GM23338 (cell line): ENCODE results near the gene USP30. TPM values are rescaled to one million over a fixed set of nuclear protein-coding genes. Genes with fewer than 3 reads are reported as not detected.

Experiments
- ATAC-seq: fragments of 200-7000 bp; cut with Tn5 transposase; 3 replicates; pipeline ENCODE4 v1.9.1; 2020
- DNase-seq: peaks from one replicate; pipeline ENCODE4 v3.0.0-alpha.2; 2015; ENCODE audit warnings: low spot score
- H2AFZ ChIP-seq: fragments of 200-600 bp; sonication (generic); 2 replicates; pipeline ENCODE4 v1.8.0; 2016; ENCODE audit warnings: antibody characterized with exemption, mild to moderate bottlenecking, moderate library complexity
- H3F3A ChIP-seq: fragments of 200-600 bp; sonication (generic); replicated peaks from 2 replicates; pipeline ENCODE4 v1.8.0; 2017; ENCODE audit warnings: antibody characterized with exemption, mixed run types, low read depth
- H3K27ac ChIP-seq: fragments of 200-600 bp; sonication (generic); 2 replicates; pipeline ENCODE4 v1.6.1; 2016; ENCODE audit warnings: low read depth
- H3K27me3 ChIP-seq: fragments of 200-600 bp; sonication (generic); 2 replicates; pipeline ENCODE4 v1.8.0; 2016; ENCODE audit warnings: mild to moderate bottlenecking, mixed run types, moderate library complexity; ENCODE audit not compliant: insufficient read depth
- H3K36me3 ChIP-seq: fragments of 200-600 bp; sonication (generic); 2 replicates; pipeline ENCODE4 v1.8.0; 2016; ENCODE audit warnings: mild to moderate bottlenecking; ENCODE audit not compliant: insufficient read depth
- H3K4me1 ChIP-seq: fragments of 200-600 bp; sonication (generic); 2 replicates; pipeline ENCODE4 v1.8.0; 2016; ENCODE audit warnings: mild to moderate bottlenecking, moderate library complexity; ENCODE audit not compliant: insufficient read depth
- H3K4me2 ChIP-seq: fragments of 200-600 bp; sonication (generic); 2 replicates; pipeline ENCODE4 v1.7.1; 2017; ENCODE audit warnings: mixed run types
- H3K4me3 ChIP-seq: fragments of 200-600 bp; sonication (generic); 2 replicates; pipeline ENCODE4 v1.6.1; 2016; ENCODE audit warnings: mixed run types
- H3K79me2 ChIP-seq: fragments of 200-600 bp; sonication (generic); replicated peaks from 2 replicates; pipeline ENCODE4 v1.8.0; 2017; ENCODE audit warnings: mild to moderate bottlenecking; ENCODE audit not compliant: insufficient read depth
- H3K9me2 ChIP-seq: fragments of 200-600 bp; sonication (generic); 2 replicates; pipeline ENCODE4 v1.8.0; 2017; ENCODE audit not compliant: insufficient read depth
- H4K20me1 ChIP-seq: fragments of 200-600 bp; sonication (generic); replicated peaks from 2 replicates; pipeline ENCODE4 v1.8.0; 2017; ENCODE audit warnings: mild to moderate bottlenecking; ENCODE audit not compliant: insufficient read depth
- H3K27ac Mint-ChIP-seq: 2 replicates; pipeline ENCODE4 v1.8.0; 2020; ENCODE audit warnings: inconsistent platforms, mild to moderate bottlenecking, moderate library complexity, mixed read lengths
- H3K27me3 Mint-ChIP-seq: 3 replicates; pipeline ENCODE4 v1.8.0; 2022; ENCODE audit warnings: low read depth, mild to moderate bottlenecking, moderate library complexity, mixed read lengths, inconsistent platforms; ENCODE audit not compliant: insufficient read depth, poor library complexity
- H3K36me3 Mint-ChIP-seq: 3 replicates; pipeline ENCODE4 v1.8.0; 2021; ENCODE audit warnings: low read depth, mild to moderate bottlenecking, inconsistent platforms, moderate library complexity, mixed read lengths
- H3K4me1 Mint-ChIP-seq: 3 replicates; pipeline ENCODE4 v1.8.0; 2020; ENCODE audit warnings: mild to moderate bottlenecking, inconsistent platforms, mixed read lengths
- H3K4me3 Mint-ChIP-seq: 3 replicates; pipeline ENCODE4 v1.8.0; 2021; ENCODE audit warnings: moderate library complexity, mild to moderate bottlenecking, inconsistent platforms, mixed read lengths
- H3K9me3 Mint-ChIP-seq: 3 replicates; pipeline ENCODE4 v1.8.0; 2020; ENCODE audit warnings: moderate library complexity, mild to moderate bottlenecking, inconsistent platforms, mixed read lengths
- CREB1 ChIP-seq: fragments of 250-450 bp; sonication (Bioruptor Pico); IDR thresholded peaks from 2 replicates; pipeline ENCODE4 v1.5.0; 2020; ENCODE audit warnings: low read depth, mild to moderate bottlenecking, moderate library complexity
- EZH2 ChIP-seq: fragments of 200-600 bp; sonication (generic); IDR thresholded peaks from one replicate; pipeline ENCODE4 v1.8.0; 2017; ENCODE audit warnings: antibody characterized with exemption, mild to moderate bottlenecking, low read depth; ENCODE audit not compliant: unreplicated experiment
- EZH2phosphoT487 ChIP-seq: fragments of 200-600 bp; sonication (generic); IDR thresholded peaks from one replicate; pipeline ENCODE4 v1.8.1; 2018; ENCODE audit warnings: antibody characterized with exemption; ENCODE audit not compliant: unreplicated experiment
- JUNB ChIP-seq: IDR thresholded peaks from one replicate; pipeline ENCODE4 v1.6.1; 2016; ENCODE audit warnings: antibody characterized with exemption; ENCODE audit not compliant: unreplicated experiment
- ZNF114 ChIP-seq: fragments of 250-450 bp; sonication (Bioruptor Pico); IDR thresholded peaks from 2 replicates; pipeline ENCODE4 v1.5.0; 2020; ENCODE audit warnings: mild to moderate bottlenecking, moderate library complexity
- ZNF331 ChIP-seq: fragments of 250-450 bp; sonication (Bioruptor Pico); IDR thresholded peaks from 2 replicates; pipeline ENCODE4 v1.5.0; 2020; ENCODE audit warnings: low read depth, mild to moderate bottlenecking, moderate library complexity
- polyA plus RNA-seq: library from polyadenylated mRNA; unstranded; fragments of >200 nt; fragmentation: Nextera tagmentation; extraction: Ambion mirVana; gene quantifications from 2 replicates; pipeline ENCODE4 v1.2.1, GENCODE V29; 2016
- total RNA-seq: library from RNA; depleted of rRNA; stranded (reverse); fragments of >200 nt; shearing (Covaris generic); gene quantifications from 2 replicates; pipeline ENCODE4 v1.2.3, GENCODE V29; 2014
- TF ChIP-seq, protein P1 (sequence below): fragments of 250-450 bp; sonication (Bioruptor Pico); IDR thresholded peaks from 2 replicates; pipeline ENCODE4 v1.5.0; 2020; ENCODE audit warnings: mild to moderate bottlenecking, moderate library complexity
- TF ChIP-seq, protein P2 (sequence below): IDR thresholded peaks from one replicate; pipeline ENCODE4 v1.6.1; 2018; ENCODE audit warnings: antibody characterized with exemption; ENCODE audit not compliant: unreplicated experiment
- TF ChIP-seq, protein P3 (sequence below): IDR thresholded peaks from 2 replicates; pipeline ENCODE4 v1.6.1; 2016; ENCODE audit warnings: antibody characterized with exemption
- TF ChIP-seq, protein P4 (sequence below), 2 experiments: fragments of 200-600 bp in 1 of 2; sonication (generic) in 1 of 2; conservative IDR thresholded peaks; 2 replicates each; pipeline versions ENCODE4 v1.5.1 to v1.6.1; 2016 to 2017; ENCODE audit warnings: antibody characterized with exemption in 2 of 2, low read depth in 2 of 2, mild to moderate bottlenecking in 2 of 2, moderate library complexity in 1 of 2

The USP30 gene
- total and polyA plus RNA-seq, 2 experiments from 2014 or later: 2.9 to 6.1 TPM

DNA sequence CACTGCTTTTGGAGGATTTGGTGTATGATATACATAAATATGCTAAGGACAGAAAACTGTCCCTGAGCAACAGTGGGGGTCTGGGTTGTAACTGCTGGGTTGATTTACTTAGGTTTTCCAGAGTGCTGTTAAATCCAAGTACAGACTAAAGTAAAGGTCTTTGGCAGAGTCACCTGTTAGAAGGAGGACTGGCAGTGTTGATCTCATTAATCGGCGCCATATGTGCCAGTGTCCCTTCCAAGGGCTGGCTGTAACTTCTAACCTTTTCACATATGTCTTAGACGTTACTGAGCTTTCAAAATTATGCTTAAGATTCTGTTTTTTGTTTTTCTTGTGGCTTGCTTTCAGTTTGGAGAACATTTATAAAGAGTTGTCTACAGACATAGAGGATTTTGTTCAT is 50.1 kb downstream of the USP30 start:
- Mint-ChIP-seq H3K27me3 (peaks cover 4% of the 10 kb centered on the region), H3K4me1 (peaks cover 12% of the 10 kb centered on the region), H3K4me3 (no peak overlapping the region), H3K9me3 (no peaks in the 10 kb centered on the region), H3K36me3 (peaks cover 89% of the 10 kb centered on the region), H3K27ac (no peak overlapping the region)
- peaks cover 50% of the 10 kb centered on the region for H4K20me1 ChIP-seq
- TF ChIP-seq EZH2phosphoT487 (no peak), JUNB (no peak), ZNF331 (no peak), CREB1 (CRISPR knock-in tag) (no peak), ZNF114 (CRISPR knock-in tag) (no peak), EZH2 (no peak)
- TF ChIP-seq, protein P1, sequence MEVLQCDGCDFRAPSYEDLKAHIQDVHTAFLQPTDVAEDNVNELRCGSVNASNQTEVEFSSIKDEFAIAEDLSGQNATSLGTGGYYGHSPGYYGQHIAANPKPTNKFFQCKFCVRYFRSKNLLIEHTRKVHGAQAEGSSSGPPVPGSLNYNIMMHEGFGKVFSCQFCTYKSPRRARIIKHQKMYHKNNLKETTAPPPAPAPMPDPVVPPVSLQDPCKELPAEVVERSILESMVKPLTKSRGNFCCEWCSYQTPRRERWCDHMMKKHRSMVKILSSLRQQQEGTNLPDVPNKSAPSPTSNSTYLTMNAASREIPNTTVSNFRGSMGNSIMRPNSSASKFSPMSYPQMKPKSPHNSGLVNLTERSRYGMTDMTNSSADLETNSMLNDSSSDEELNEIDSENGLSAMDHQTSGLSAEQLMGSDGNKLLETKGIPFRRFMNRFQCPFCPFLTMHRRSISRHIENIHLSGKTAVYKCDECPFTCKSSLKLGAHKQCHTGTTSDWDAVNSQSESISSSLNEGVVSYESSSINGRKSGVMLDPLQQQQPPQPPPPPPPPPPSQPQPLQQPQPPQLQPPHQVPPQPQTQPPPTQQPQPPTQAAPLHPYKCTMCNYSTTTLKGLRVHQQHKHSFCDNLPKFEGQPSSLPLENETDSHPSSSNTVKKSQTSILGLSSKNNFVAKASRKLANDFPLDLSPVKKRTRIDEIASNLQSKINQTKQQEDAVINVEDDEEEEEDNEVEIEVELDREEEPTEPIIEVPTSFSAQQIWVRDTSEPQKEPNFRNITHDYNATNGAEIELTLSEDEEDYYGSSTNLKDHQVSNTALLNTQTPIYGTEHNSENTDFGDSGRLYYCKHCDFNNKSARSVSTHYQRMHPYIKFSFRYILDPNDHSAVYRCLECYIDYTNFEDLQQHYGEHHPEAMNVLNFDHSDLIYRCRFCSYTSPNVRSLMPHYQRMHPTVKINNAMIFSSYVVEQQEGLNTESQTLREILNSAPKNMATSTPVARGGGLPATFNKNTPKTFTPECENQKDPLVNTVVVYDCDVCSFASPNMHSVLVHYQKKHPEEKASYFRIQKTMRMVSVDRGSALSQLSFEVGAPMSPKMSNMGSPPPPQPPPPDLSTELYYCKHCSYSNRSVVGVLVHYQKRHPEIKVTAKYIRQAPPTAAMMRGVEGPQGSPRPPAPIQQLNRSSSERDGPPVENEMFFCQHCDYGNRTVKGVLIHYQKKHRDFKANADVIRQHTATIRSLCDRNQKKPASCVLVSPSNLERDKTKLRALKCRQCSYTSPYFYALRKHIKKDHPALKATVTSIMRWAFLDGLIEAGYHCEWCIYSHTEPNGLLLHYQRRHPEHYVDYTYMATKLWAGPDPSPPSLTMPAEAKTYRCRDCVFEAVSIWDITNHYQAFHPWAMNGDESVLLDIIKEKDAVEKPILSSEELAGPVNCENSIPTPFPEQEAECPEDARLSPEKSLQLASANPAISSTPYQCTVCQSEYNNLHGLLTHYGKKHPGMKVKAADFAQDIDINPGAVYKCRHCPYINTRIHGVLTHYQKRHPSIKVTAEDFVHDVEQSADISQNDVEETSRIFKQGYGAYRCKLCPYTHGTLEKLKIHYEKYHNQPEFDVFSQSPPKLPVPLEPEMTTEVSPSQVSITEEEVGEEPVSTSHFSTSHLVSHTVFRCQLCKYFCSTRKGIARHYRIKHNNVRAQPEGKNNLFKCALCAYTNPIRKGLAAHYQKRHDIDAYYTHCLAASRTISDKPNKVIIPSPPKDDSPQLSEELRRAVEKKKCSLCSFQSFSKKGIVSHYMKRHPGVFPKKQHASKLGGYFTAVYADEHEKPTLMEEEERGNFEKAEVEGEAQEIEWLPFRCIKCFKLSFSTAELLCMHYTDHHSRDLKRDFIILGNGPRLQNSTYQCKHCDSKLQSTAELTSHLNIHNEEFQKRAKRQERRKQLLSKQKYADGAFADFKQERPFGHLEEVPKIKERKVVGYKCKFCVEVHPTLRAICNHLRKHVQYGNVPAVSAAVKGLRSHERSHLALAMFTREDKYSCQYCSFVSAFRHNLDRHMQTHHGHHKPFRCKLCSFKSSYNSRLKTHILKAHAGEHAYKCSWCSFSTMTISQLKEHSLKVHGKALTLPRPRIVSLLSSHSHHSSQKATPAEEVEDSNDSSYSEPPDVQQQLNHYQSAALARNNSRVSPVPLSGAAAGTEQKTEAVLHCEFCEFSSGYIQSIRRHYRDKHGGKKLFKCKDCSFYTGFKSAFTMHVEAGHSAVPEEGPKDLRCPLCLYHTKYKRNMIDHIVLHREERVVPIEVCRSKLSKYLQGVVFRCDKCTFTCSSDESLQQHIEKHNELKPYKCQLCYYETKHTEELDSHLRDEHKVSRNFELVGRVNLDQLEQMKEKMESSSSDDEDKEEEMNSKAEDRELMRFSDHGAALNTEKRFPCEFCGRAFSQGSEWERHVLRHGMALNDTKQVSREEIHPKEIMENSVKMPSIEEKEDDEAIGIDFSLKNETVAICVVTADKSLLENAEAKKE (CRISPR knock-in tag): no peak
- TF ChIP-seq, protein P2, sequence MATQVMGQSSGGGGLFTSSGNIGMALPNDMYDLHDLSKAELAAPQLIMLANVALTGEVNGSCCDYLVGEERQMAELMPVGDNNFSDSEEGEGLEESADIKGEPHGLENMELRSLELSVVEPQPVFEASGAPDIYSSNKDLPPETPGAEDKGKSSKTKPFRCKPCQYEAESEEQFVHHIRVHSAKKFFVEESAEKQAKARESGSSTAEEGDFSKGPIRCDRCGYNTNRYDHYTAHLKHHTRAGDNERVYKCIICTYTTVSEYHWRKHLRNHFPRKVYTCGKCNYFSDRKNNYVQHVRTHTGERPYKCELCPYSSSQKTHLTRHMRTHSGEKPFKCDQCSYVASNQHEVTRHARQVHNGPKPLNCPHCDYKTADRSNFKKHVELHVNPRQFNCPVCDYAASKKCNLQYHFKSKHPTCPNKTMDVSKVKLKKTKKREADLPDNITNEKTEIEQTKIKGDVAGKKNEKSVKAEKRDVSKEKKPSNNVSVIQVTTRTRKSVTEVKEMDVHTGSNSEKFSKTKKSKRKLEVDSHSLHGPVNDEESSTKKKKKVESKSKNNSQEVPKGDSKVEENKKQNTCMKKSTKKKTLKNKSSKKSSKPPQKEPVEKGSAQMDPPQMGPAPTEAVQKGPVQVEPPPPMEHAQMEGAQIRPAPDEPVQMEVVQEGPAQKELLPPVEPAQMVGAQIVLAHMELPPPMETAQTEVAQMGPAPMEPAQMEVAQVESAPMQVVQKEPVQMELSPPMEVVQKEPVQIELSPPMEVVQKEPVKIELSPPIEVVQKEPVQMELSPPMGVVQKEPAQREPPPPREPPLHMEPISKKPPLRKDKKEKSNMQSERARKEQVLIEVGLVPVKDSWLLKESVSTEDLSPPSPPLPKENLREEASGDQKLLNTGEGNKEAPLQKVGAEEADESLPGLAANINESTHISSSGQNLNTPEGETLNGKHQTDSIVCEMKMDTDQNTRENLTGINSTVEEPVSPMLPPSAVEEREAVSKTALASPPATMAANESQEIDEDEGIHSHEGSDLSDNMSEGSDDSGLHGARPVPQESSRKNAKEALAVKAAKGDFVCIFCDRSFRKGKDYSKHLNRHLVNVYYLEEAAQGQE: no peak
- TF ChIP-seq, protein P3, sequence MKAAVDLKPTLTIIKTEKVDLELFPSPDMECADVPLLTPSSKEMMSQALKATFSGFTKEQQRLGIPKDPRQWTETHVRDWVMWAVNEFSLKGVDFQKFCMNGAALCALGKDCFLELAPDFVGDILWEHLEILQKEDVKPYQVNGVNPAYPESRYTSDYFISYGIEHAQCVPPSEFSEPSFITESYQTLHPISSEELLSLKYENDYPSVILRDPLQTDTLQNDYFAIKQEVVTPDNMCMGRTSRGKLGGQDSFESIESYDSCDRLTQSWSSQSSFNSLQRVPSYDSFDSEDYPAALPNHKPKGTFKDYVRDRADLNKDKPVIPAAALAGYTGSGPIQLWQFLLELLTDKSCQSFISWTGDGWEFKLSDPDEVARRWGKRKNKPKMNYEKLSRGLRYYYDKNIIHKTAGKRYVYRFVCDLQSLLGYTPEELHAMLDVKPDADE: no peak
- TF ChIP-seq, protein P4, sequence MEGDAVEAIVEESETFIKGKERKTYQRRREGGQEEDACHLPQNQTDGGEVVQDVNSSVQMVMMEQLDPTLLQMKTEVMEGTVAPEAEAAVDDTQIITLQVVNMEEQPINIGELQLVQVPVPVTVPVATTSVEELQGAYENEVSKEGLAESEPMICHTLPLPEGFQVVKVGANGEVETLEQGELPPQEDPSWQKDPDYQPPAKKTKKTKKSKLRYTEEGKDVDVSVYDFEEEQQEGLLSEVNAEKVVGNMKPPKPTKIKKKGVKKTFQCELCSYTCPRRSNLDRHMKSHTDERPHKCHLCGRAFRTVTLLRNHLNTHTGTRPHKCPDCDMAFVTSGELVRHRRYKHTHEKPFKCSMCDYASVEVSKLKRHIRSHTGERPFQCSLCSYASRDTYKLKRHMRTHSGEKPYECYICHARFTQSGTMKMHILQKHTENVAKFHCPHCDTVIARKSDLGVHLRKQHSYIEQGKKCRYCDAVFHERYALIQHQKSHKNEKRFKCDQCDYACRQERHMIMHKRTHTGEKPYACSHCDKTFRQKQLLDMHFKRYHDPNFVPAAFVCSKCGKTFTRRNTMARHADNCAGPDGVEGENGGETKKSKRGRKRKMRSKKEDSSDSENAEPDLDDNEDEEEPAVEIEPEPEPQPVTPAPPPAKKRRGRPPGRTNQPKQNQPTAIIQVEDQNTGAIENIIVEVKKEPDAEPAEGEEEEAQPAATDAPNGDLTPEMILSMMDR (conservative IDR thresholded peaks at IDR 0.05; ENCODE audit: low read depth in 2 of 2): no peak
- H3F3A ChIP-seq: 0 out of 2 replicates have a peak, but pooled peaks cover 4% of the 10 kb centered on the region
- DNase-seq (no peak), ATAC-seq (no peak)
- no peaks in the 10 kb centered on the region for H3K27me3 ChIP-seq
- peaks cover 29% of the 10 kb centered on the region for H3K79me2 ChIP-seq
- no peak overlapping the region for H3K4me3 ChIP-seq
- H2AFZ ChIP-seq: no peak overlapping the region
- H3K4me1 ChIP-seq: peaks cover 4% of the 10 kb centered on the region; the same call in 1 of the 2 replicates
- H3K36me3 ChIP-seq: peaks cover 69% of the 10 kb centered on the region
- H3K9me2 ChIP-seq: no peaks in the 10 kb centered on the region
- H3K27ac ChIP-seq: no peak overlapping the region
- no peak overlapping the region for H3K4me2 ChIP-seq
